GM19023 (cell line): Measurements from ENCODE around the gene EPB41.
A peak's percentile ranks its signal among the peaks of the same experiment; 100 is the strongest.
"Not testable (repeated sequence)": the region's sequence is repeated elsewhere in the genome, so short reads cannot be mapped to it uniquely, and the experiment has no call there.

Source experiments
- ATAC-seq: cut with Tn5 transposase; IDR thresholded peaks from one replicate; pipeline ENCODE4 v1.9.1; 2021; ENCODE audit warnings: mild to moderate bottlenecking, moderate library complexity; ENCODE audit not compliant: unreplicated experiment

EPB41 gene

GRCh38 chr1:28914228-28915030 lies at the start of gene EPB41:
TSS of gene EPB41 (plus strand) at chr1:28914569. CDS start at chr1:28987438, 72,869 bp downstream.
- peak; percentile 81 for ATAC-seq

- ATAC-seq = no peak
Measured at GRCh38 chr1:28864695-28865094, 49.7 kb upstream of the EPB41 start.

GRCh38 chr1:28865997-28866650 lies 48.2 kb upstream of the EPB41 start:
- no peak for ATAC-seq

GRCh38 chr1:28867850-28868249 lies 46.5 kb upstream of the EPB41 start:
- ATAC-seq = no peak

GRCh38 chr1:28869952-28870351 lies 44.4 kb upstream of the EPB41 start:
- ATAC-seq = no peak

- no peak for ATAC-seq
Measured at GRCh38 chr1:28871631-28872401, 42.6 kb upstream of the EPB41 start.

- not testable (repeated sequence) for ATAC-seq
Measured at GRCh38 chr1:28875134-28875533, 39.2 kb upstream of the EPB41 start.

GRCh38 chr1:28877132-28877781 lies 37.1 kb upstream of the EPB41 start:
- no peak for ATAC-seq

GRCh38 chr1:28878796-28879195 lies 35.6 kb upstream of the EPB41 start:
- no peak for ATAC-seq

GRCh38 chr1:28882009-28882628 lies 32.2 kb upstream of the EPB41 start:
- no peak for ATAC-seq

- no peak for ATAC-seq
Measured at GRCh38 chr1:28883242-28883616, 31.1 kb upstream of the EPB41 start.

- no peak for ATAC-seq
Measured at GRCh38 chr1:28885472-28885877, 28.9 kb upstream of the EPB41 start.

- ATAC-seq = no peak
Measured at GRCh38 chr1:28885977-28886730, 28.2 kb upstream of the EPB41 start.

- ATAC-seq = peak; percentile 73
Measured at GRCh38 chr1:28886731-28887418, 27.5 kb upstream of the EPB41 start.

- ATAC-seq = peak; percentile 15
Measured at GRCh38 chr1:28887419-28887834, 26.9 kb upstream of the EPB41 start.

- ATAC-seq = no peak
Measured at GRCh38 chr1:28887835-28888682, 26.3 kb upstream of the EPB41 start.

GRCh38 chr1:28888915-28889314 lies 25.5 kb upstream of the EPB41 start:
- ATAC-seq = no peak

- no peak for ATAC-seq
Measured at GRCh38 chr1:28889357-28889756, 25.0 kb upstream of the EPB41 start.
